Measurements from ENCODE around the gene MACROH2A1. TPM values are rescaled to one million over a fixed set of nuclear protein-coding genes. Genes with fewer than 3 reads are reported as not detected.
A peak's percentile ranks its signal among the peaks of the same experiment; 100 is the strongest.

The MACROH2A1 gene
- total and polyA plus RNA-seq, 9 of the 15 experiments (the other 6 are each of a cell fraction or from before 2014, with no cell fraction given), result 44.9 to 289 (median 193) TPM

- Histone ChIP-seq H3K9ac (ENCODE audit: insufficient read depth in 1 of 2, low read depth in 2 of 2, low read length in 2 of 2) (peak overlapping the region in 1 of 2 experiments; percentile 62; a peak in 1 of 4 replicates), H3K27ac (ENCODE audit: extremely low read depth, low read depth, low read length) (no peak overlapping the region; the same call in 2 of the 3 replicates), H3K4me1 (replicated peaks in 1 of 2; ENCODE audit: control insufficient read depth in 2 of 2, insufficient read depth in 2 of 2, low read length in 2 of 2) (peaks cover 26 to 53% of the 10 kb centered on the region in 2 experiments), H3K9me3 (replicated peaks; ENCODE audit: control insufficient read depth, insufficient read depth, low read depth, low read length) (no peaks in the 10 kb centered on the region), H3K27me3 (ENCODE audit: control insufficient read depth in 2 of 2, insufficient read depth in 2 of 2, low read length in 2 of 2) (no peaks in the 10 kb centered on the region), H3K4me2 (ENCODE audit: insufficient read depth, low read length) (no peak overlapping the region), H3K36me3 (ENCODE audit: control insufficient read depth, insufficient read depth, low read length) (peaks cover 77% of the 10 kb centered on the region), H2AFZ (ENCODE audit: low read depth, low read length) (no peak overlapping the region), H4K20me1 (replicated peaks; ENCODE audit: control insufficient read depth, insufficient read depth, low read length) (peaks cover 62% of the 10 kb centered on the region), H3K9me1 (ENCODE audit: control insufficient read depth, insufficient read depth, low read length) (peaks cover 15% of the 10 kb centered on the region), H3K79me2 (ENCODE audit: control insufficient read depth, insufficient read depth, low read length) (peaks cover 98% of the 10 kb centered on the region), H3K4me3 (no peak overlapping the region)
- ChIA-PET POLR2A (interaction anchor here (0.9 to 1.2 kb wide), 2 partner anchors 8 to 47 kb away, joined by 3 to 4 read pairs; no protein-coding TSS in a partner anchor), CTCF (ENCODE audit: low intra/inter-chr PET ratio) (no interaction called here)
- 91% methylated on average over 2 of the region's 2 CpGs for WGBS (ENCODE audit: insufficient coverage, low coverage, missing lambda C conversion rate)
- no peak for ATAC-seq
- no peak for FAIRE-seq
- BruUV-seq (replicated peaks), result no TSS peak
- in situ Hi-C loops (cut with MboI), result no loop called here
- no peak for TF ChIP-seq TRIM25 (IDR thresholded peaks at IDR 0.05; ENCODE audit: borderline replicate concordance)
- no peak for TF ChIP-seq PCBP2 (IDR thresholded peaks at IDR 0.05; ENCODE audit: low read depth, low read length, poor library complexity, severe bottlenecking)
- no peak for TF ChIP-seq TAL1 (IDR thresholded peaks at IDR 0.05)
- no peak for TF ChIP-seq FUS (optimal IDR thresholded peaks at IDR 0.05; ENCODE audit: low read depth, low read length)
- TF ChIP-seq DDX20 (tag; IDR thresholded peaks at IDR 0.05; ENCODE audit: low read depth), result no peak
- no peak for TF ChIP-seq TFE3 (CRISPR knock-in tag; IDR thresholded peaks at IDR 0.05)
- TF ChIP-seq ZNF24 (IDR thresholded peaks at IDR 0.05), result no peak
- TF ChIP-seq ZNF311 (CRISPR knock-in tag; IDR thresholded peaks at IDR 0.05), result no peak
- no peak for TF ChIP-seq BRD9 (IDR thresholded peaks at IDR 0.05; ENCODE audit: low read depth, partially characterized antibody)
- TF ChIP-seq MAFK (IDR thresholded peaks at IDR 0.05; ENCODE audit: low read length), result no peak
- TF ChIP-seq, protein P1, sequence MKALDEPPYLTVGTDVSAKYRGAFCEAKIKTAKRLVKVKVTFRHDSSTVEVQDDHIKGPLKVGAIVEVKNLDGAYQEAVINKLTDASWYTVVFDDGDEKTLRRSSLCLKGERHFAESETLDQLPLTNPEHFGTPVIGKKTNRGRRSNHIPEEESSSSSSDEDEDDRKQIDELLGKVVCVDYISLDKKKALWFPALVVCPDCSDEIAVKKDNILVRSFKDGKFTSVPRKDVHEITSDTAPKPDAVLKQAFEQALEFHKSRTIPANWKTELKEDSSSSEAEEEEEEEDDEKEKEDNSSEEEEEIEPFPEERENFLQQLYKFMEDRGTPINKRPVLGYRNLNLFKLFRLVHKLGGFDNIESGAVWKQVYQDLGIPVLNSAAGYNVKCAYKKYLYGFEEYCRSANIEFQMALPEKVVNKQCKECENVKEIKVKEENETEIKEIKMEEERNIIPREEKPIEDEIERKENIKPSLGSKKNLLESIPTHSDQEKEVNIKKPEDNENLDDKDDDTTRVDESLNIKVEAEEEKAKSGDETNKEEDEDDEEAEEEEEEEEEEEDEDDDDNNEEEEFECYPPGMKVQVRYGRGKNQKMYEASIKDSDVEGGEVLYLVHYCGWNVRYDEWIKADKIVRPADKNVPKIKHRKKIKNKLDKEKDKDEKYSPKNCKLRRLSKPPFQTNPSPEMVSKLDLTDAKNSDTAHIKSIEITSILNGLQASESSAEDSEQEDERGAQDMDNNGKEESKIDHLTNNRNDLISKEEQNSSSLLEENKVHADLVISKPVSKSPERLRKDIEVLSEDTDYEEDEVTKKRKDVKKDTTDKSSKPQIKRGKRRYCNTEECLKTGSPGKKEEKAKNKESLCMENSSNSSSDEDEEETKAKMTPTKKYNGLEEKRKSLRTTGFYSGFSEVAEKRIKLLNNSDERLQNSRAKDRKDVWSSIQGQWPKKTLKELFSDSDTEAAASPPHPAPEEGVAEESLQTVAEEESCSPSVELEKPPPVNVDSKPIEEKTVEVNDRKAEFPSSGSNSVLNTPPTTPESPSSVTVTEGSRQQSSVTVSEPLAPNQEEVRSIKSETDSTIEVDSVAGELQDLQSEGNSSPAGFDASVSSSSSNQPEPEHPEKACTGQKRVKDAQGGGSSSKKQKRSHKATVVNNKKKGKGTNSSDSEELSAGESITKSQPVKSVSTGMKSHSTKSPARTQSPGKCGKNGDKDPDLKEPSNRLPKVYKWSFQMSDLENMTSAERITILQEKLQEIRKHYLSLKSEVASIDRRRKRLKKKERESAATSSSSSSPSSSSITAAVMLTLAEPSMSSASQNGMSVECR (CRISPR knock-in tag; IDR thresholded peaks at IDR 0.05), result no peak
- no peak for TF ChIP-seq BDP1 (IDR thresholded peaks at IDR 0.05; ENCODE audit: insufficient read depth, insufficient read length)
- no peak for DNase-seq (ENCODE audit: extremely low read depth in 1 of 4, low spot score in 3 of 4)
- intact Hi-C loops (cut with micrococcal nuclease), result no loop called here
Measured at GRCh38 chr5:135391869-135392255, 7.2 kb downstream of the MACROH2A1 start.

All from K562 (cell line).